HFF-Myc (cell line): ENCODE results near the gene KIF2C.

Source experiments
- DNase-seq: peaks from one replicate; pipeline ENCODE4 v3.0.0-alpha.2; 2011; ENCODE audit warnings: low read depth; ENCODE audit errors: extremely low read depth
- H3K4me3 ChIP-seq: replicated peaks from 2 replicates; pipeline ENCODE4 v1.5.1; 2011; ENCODE audit warnings: low read depth, mild to moderate bottlenecking, control low read depth, low read length
- CTCF ChIP-seq: IDR thresholded peaks from 2 replicates; pipeline ENCODE4 v1.5.1; 2012; ENCODE audit warnings: mild to moderate bottlenecking, low read depth, low read length, control low read depth; ENCODE audit errors: missing control alignments

The KIF2C gene

GRCh38 chr1:44717653-44718052 lies 22.0 kb upstream of the KIF2C start:
- no peak for DNase-seq
- no peak overlapping the region for H3K4me3 ChIP-seq
- TF ChIP-seq CTCF: no peak

DNA sequence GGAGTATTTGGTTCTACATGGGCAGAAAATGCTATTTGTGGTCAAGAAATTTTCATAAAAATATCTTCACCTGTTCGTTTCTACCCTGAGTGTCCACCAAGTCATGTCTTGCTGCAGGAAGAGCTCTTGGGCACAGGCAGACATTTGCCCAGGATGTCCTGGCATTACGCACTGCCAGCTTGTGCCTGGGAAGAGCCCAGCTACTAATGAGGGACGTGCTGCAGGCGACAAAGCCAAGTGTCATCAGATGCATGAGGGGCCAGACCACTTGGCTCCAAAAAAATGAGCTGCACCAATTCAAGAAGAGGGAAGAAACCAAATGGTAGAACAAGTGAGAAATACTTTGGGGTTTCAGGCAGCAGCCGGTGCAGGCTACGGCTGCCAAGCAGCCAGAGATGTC lies 21.5 kb upstream of the KIF2C start:
- H3K4me3 ChIP-seq: no peak overlapping the region
- DNase-seq: no peak
- no peak for TF ChIP-seq CTCF

- no peak for DNase-seq
- no peak for TF ChIP-seq CTCF
- H3K4me3 ChIP-seq: no peak overlapping the region
Measured at GRCh38 chr1:44719318-44719717, 20.3 kb upstream of the KIF2C start.

DNA sequence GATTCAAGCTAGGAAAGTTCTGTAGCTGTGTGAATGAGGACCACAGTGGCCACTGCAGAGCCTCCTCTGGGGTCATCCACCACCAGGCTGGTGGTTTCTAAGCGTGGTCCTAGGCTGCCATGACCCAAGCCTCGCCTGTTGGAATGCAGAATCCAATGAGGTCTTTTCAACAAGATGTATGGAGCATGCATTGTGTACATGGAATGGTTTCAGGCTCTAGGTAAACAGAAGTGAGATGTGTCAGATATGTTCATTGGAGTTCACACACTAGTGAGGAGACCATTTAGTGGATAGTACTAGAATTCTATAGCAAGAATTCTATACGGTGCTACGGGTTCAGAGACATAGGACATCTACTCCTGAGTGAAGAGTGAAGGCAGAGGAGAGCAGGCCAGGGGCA lies 19.4 kb upstream of the KIF2C start:
- TF ChIP-seq CTCF: no peak
- DNase-seq: no peak
- no peak overlapping the region for H3K4me3 ChIP-seq

GRCh38 chr1:44721485-44722361 lies 17.9 kb upstream of the KIF2C start:
- H3K4me3 ChIP-seq: no peak overlapping the region
- DNase-seq: peak; percentile 98
- TF ChIP-seq CTCF: no peak

- DNase-seq: no peak
- H3K4me3 ChIP-seq: no peak overlapping the region
- no peak for TF ChIP-seq CTCF
Measured at GRCh38 chr1:44723064-44723463, 16.6 kb upstream of the KIF2C start.
